GM21737 (cell line): ENCODE data around the gene CDCA7L.
A peak's percentile ranks its signal among the peaks of the same experiment; 100 is the strongest.

Experiments
- ATAC-seq: cut with Tn5 transposase; IDR thresholded peaks from one replicate; pipeline ENCODE4 v1.9.1; 2021; ENCODE audit warnings: mild to moderate bottlenecking, moderate library complexity; ENCODE audit not compliant: unreplicated experiment

CDCA7L gene, protein sequence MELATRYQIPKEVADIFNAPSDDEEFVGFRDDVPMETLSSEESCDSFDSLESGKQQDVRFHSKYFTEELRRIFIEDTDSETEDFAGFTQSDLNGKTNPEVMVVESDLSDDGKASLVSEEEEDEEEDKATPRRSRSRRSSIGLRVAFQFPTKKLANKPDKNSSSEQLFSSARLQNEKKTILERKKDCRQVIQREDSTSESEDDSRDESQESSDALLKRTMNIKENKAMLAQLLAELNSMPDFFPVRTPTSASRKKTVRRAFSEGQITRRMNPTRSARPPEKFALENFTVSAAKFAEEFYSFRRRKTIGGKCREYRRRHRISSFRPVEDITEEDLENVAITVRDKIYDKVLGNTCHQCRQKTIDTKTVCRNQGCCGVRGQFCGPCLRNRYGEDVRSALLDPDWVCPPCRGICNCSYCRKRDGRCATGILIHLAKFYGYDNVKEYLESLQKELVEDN

DNA sequence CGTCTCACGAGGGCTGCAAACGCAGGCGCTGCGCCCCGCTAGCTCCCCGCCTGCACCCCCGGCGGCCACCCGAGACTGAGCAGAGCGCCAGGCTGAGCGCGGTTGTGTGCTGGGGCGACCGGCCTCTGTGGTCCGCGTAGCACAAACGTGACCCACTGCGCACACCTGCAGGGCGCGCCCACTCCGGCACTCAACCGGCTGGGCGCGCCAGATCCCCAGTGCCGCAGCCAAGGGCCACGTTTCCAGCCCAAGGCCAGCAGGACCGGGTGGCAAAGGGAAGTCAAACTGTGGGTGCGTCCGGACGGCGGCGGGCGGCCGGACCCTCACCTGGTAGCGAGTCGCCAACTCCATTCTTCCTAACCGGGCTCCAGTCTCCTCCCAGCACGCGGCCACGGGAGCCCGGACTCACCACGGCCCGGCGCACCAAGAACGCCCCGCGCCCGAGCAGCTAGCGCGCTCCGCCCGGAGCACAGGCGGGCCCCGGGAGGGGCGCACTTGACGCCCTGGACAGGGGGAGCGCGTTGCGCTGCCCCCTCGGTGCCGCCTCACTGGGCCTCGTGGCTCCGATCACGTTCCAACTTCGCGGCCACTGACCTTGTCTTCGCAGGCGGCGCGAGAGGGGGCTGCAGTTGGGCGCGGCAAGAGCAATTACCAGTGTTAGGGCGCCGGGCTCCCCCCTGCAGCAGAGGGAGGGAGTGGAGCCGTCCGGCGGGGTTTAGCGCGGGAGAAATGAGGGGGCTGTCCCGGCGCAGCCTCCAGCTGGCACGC is at the start of gene CDCA7L:
TSS of gene CDCA7L (minus strand) at position 446 of the 768 bp plus-strand sequence. CDS start at position 351, 95 bp downstream.
- ATAC-seq = peak; percentile 77

DNA sequence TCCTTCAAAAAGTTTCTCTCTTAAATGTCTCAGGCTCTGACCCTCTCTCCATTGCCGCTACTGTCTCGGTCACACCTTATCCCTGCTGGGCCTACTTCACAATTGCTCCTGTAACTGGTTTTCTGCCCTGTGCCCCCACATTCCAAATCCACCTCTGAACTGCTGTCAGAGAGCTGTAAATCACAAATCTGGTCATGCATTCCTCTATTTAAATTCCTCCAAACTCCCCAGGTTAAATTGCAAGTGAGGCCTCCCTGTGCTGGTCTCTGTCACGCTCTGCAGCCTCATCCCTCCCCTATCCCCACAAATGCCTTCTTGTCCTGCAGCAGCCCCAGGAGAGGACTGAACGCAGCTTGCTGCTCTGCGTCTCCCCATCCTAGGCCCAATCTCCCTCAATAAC is 40.4 kb upstream of the CDCA7L start:
- no peak for ATAC-seq

DNA sequence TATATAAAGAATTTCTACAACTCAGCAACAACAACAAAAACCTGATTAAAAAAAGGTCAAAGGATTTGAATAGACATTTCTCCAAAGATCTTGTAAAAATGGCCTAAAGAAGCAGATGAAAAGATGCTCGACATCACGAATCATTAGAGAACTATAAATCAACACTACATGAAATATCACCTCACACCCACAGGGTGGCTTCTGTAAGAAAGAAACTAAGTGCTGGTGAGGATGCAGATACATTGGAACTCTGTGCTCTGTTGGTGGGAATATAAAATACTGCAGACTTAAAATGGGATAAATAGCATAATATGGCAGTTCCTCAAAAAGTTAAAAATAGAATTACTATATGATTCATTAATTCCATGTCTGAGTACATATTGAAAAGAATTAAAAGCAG is 38.3 kb upstream of the CDCA7L start:
- no peak for ATAC-seq

DNA sequence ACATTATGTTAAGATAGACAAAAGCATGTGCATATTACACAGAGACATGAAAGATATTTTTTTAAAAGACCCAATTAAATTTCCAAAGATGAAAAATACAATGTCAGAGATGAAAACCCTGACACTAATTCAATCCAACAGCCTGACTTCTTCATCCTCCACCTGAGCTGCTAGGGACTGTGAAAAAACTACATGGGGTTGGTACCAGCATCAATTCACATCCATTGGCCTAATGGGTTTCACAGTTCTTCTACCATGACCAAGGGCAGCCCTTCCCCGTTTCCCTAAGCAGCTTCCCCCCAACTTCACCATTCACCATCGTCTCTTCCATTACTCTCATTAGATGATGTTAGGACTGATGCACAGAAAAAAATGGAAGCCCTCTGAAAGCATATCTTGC is 37.4 kb upstream of the CDCA7L start:
- no peak for ATAC-seq

DNA sequence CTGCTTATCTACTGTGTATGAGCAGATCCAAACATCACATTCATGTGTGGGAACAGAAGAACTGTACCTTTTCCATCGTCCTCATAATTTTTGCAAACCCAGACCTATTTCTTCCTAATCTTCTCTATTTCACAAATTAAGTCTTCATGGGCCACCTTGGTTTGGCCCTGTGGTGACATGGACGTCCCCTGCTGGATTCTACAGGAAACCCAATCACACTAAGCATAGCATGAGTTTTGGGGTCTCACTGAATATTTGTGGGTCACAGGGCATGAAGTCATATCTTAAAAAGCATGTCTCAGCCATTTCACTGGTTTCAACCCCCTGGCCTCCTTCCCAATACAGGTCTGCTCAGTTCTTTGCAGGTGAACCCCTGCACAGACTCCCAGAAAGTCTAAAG is 35.8 kb upstream of the CDCA7L start:
- ATAC-seq = no peak

DNA sequence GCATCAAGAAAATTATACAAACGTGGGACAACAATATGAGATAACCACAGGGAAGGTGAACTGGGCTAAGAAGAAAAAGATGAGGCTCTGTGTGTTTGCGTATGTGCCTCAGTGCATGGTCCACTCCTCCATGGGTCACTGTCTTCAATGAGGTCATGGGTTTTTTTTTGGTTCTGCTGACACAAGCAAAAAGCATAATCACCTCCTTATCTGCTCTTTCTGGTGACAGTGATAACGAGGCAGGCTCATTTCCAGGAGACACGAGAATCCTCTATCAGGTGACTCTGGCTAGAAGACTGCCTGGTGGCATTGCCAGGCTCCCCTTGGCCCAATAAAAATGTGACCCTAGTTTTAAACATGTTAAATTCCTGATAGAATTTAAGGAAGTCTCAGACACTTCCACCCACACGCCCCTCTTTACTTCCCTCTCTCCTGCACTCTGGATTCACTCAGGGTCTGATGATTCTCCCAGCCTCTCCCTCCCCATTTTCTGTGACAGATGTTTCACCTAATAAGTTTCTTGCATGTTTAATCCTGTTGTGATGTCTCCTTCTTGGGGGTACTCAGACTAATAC is 35.3 kb upstream of the CDCA7L start:
- no peak for ATAC-seq

DNA sequence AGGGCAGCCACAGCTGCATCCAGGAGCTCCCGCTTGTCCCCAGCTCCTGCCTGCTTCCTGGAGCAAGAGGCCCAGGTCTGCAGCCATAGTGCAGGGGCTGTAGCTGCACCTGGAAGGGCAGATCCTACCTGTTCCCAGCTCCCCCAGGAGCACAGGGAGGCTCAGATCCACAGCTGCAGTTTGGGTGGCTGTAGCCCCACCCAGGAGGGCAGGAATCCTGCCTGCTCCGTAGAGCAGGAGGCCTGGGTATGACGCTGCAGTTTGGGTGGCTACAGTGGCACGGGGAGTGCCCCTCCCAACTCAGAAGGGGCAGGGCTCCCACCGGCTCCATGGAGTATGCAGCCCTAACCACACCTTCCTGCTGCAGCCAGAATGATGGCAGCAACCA is 26.7 kb upstream of the CDCA7L start:
- no peak for ATAC-seq

DNA sequence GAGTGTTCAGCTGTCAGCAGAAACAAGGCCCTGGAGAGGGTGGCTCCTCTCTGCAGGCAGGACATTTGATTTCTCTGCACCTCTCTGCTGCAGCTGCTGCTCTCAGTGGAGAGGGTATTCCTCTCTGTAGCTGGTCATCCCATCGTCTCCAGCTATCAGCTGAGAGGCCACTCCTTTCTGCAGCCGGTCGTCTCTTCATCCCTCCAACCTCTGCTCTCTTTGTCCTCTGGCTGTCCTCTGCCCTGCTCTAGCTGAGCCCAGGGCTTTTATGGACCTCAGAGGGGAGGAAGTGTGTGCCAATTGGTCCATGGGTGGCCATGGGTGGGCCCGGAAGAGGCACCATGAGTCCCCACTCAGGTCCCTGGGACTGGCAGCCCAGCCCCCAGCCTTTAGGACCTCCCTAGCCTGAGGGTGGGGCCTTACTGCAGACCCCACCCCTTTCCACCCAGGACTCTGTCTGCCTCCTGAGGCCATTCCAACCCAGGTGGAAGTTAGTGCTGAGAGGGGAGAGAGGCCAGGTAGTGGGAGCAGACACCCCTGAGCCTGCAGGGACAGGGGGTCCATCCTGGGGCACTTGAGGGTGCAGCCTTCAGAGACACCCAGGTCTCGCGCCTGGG is 26.2 kb upstream of the CDCA7L start:
- ATAC-seq = no peak

DNA sequence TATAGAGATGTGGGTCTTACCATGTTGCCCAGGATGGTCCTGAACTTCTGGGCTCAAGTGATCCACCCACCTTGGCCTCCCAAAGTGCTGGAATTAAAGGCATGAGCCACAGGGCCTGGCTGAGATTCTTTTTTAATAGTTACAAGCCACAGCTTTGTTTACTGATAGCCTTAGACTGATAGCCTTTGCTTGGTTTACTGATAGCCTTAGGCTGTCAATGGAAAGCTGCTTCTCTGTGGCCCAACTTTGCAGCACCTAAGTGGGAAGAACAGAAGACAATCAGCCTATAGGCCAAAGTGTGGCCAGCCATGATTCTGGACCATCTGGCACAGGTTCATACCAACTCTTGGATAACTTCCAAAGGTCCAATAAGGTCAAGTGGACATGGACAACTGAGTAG is 24.1 kb upstream of the CDCA7L start:
- ATAC-seq = no peak

DNA sequence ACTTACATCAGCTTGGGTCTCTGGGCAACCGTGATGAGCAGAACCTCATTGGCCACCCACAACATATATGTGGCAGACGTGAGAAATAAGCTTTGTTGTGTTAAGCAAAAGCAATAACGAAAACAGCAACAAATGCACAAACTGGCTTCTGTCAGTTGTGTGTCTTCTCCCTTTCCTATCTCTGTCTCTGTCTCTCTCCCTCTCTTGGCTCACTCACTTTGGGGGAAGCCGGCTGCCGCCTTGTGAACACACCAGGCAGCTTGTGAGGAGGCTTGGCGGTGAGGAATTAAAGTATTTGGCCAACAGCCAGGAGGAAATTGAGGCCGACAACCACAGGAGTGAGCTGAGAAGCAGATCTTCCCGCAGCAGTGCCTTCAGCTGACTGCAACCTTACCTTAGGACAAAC is 21.9 kb upstream of the CDCA7L start:
- ATAC-seq = no peak

DNA sequence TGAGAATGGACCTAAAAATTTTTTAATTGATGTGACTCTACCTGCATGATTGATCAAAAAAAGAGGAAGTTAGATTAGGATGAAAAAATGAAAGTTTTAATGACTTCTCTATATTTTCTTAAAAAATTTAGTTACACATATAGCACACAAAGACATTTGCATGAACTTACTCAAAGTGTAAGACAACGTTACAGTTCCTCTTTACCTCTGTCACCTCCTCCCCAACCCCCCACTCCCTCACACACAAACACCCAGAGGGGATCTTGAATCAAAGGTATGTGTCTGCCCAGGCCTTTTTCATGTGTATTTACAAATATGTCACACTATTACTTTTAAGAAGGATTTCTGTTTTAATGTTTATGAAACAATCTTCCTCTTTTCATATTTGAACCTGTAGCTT is 20.6 kb upstream of the CDCA7L start:
- ATAC-seq = peak; percentile 77

DNA sequence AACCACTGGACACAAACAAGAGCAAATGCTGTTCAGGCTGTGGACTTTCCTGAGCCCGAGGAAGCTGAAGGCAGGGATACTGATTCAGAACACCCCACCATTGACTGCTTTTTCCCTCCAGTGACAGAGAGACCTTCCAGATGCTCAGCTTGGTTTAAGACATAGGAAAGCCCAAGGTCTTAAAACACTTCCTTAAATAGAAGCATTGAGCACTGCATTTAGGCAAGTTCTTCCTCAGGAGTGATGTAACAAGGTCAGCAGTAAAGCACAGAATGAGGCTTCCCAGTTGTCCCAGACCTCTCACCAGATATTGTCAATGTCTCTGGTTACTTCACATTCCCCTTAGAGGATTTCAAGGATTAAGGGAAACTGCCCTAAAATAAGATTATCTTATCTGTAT is 19.6 kb upstream of the CDCA7L start:
- no peak for ATAC-seq

DNA sequence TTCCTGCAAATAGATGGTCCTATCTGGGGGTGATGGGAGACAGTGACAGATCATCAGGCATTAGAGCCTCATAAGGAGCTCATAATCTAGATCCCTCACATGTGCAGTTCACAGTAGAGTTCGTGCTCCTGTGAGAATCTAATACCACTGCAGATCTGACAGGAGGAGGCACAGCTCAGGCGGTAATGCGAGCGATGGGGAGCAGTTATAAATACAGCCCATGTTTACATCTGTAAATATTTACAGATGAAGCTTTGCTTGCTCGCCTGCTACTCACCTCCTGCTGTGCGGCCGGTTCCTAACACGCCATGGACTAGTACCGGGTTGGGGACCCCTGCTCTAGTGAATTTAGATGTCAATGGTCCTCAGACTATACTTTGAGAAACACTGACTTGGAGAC is 17.0 kb upstream of the CDCA7L start:
- ATAC-seq = no peak

DNA sequence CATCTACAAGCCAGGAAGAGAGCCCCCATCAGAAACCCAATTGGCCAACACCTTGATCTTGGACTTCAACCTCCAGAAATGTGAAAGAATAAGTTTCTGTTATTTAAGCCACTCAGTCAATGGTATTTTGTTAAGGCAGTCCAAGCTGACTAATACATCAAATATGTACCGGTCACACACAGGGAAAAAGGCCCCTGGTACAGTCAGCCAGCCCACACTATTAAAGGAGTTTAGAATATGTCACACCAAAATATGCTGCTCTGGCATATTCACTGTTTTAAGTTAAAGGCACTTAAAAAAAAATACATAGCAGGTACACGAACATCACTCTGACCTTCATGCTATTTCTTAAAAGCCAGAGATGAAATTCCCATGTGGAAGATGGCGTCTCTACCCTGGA is 15.2 kb upstream of the CDCA7L start:
- ATAC-seq = no peak

DNA sequence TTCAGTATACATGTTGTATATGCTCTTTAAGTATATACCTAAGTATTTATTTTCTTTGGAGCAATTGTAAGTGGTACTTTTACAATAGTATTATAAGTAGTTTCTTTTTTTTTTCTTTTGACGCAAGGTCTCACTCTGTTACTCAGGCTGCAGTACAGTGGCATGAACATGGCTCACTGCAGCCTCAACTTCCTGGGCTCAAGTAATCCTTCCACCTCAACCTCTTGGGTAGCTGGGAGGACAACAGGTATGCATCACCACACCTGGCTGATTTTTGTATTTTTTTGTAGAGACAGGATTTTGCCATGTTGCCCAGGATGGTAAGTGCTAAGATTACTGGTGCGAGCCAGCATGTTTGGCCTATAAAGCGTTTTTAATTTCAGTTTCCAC is 13.7 kb upstream of the CDCA7L start:
- ATAC-seq = no peak

DNA sequence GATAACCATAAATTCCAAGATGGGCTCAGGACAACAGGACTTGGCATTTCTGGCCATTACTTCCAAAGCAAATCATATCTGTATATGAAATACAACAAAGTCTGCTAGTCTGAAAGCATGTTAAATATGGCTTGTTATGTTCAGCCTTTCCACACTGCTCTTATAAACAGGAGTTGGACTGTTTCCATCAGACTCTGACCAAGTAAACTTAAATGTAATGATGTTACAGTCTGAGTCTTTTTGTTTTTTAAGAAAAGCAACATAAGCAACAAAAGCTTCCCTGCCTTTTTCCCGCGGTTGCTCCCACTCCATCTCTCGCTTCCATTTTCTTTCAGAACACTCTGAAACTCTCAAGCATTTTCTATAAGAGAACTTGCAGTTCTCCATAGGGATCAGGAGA is 8.1 kb upstream of the CDCA7L start:
- ATAC-seq = no peak

DNA sequence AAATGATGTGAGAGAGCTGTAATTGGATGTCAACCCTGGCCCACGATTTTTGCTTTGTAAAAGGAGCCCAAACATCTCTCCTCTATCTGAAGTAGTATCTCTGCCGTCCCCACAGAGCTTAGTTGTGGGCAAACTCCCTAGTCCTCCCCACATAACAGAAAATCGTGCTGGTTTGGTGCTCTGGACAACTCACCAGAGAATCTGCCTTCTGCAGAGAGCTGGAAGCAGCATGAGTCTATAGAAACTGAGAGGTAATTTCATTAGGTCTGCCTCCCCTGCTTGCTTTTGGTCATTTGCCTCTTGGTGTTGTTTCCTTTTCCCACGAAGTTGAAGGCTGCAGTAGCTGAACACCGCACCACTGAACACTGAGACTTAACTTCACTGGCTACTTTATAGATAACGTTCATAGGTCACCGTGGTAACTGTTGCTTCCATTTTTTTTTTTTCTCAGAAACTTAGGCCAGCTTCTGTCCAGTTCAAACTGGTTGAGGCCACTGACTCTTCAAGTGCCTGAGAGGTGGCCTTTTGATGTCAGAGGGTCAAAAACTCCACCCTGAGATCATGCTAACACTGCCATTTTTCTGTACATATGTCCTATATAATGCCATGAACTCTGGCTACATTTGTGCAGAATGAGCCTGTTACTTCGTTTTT is 3.3 kb upstream of the CDCA7L start:
- no peak for ATAC-seq

DNA sequence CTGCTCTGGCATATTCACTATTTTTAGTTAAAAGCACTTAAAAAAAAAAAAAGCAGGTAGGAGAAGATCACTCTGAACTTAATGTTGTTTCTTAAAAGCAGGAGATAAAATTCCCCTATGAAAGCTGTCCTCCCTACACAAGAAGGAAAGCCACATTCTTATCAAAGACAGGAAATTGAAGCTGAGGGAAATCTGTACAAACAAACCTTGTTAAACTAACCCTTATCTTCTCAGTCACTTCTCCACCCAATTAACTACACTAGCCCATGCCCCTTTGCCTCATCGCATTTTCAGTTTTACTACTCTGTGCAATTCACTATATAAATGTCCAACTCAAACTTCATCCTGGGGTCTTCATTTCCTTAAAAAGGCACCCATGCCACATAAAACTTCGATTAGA is 2.7 kb upstream of the CDCA7L start:
- no peak for ATAC-seq

DNA sequence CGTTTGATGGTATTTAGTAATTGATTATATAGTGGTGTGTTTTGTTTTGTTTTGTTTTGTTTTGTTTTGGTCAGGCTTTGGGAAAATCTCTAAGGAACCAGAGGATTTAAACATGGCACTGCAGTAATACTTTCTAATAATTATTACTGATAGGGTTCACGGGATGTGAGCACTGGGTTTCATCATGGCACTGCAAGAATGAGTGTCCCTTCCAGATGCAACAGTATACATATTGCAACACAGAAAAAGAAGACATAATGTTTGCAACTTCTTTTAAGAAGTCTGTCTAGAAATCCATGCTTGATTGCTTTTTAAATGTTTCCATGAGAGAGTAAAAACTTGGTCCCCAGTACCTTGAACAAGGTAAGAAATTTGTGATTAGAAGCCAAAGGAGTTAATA is 2.2 kb upstream of the CDCA7L start:
- ATAC-seq = no peak

DNA sequence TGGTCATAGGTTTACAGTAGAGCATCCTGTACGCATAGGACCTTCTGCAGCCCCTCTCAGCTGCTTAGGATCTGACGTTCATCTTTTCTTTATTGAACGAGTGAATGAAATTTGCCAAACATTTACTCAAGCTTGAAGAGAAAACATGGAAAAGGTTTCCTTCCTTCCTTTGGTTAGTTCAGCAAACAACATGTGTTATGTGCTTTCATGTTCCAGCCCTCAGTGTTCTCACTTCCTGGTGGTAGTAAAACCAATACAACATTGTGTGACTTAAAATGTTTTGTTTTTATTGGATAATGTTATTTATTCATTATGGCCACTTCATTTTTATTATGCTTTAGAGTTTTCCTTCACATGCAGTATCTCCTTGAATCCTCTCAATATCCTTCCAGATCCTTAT is 1.4 kb upstream of the CDCA7L start:
- no peak for ATAC-seq

DNA sequence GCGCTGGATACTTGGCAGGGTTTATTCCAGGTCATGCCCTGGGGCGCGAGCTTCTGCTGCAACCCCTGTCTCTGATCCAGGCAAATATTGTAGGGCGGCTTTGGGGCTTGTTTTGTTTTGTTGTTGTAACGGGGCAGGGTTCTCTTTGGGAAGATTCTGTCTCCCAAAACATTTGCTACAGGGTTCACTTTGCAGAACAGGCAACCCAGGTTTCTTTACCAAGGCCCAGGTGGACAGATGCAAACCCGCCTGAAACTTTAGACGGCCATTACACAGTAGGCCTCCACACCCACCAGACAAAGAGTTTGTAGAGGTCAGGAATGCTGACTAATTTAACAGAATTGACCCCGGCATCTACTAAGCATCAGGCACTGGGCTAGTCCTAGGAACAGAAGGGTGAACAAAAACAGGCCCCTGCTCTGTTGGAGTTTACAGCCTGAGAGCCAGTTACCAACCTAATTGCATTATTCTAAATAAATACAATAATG is 567 bp upstream of the CDCA7L start:
- ATAC-seq = no peak
